ENCODE data around the gene BMPR1A. TPM values are rescaled to one million over a fixed set of nuclear protein-coding genes. Genes with fewer than 3 reads are reported as not detected.

Gene BMPR1A
- total and polyA plus RNA-seq, 2 of the 4 experiments (the other 2 are of a cell fraction): 15.9 to 93.7 TPM

GRCh38 chr10:86795353-86795752 lies 38.9 kb downstream of the BMPR1A start:
- ATAC-seq (ENCODE audit: low read depth): peak; percentile 98
- H3K9ac ChIP-seq (ENCODE audit: low read depth, low read length): 0 out of 2 replicates have a peak overlapping the region, but pooled peaks have one; percentile 44

More at GRCh38 chr10:86795353-86795752, 38.9 kb downstream of the BMPR1A start:
- Histone ChIP-seq H3K79me1 (ENCODE audit: low read depth in 1 of 2, low read length in 2 of 2) (peaks cover 12 to 42% of the 10 kb centered on the region in 2 experiments), H4K8ac (ENCODE audit: low read depth in 2 of 2, low read length in 2 of 2) (no peak overlapping the region; a peak in 1 of 4 replicates), H2BK15ac (ENCODE audit: low read depth, low read length) (no peak overlapping the region), H3K4me1 (ENCODE audit: control insufficient read depth, insufficient read depth, low read length) (peaks cover 2% of the 10 kb centered on the region; the same call in 1 of the 2 replicates), H2AFZ (replicated peaks; ENCODE audit: low read length, poor library complexity) (no peak overlapping the region), H4K5ac (ENCODE audit: low read depth, low read length) (no peak overlapping the region; the same call in 1 of the 2 replicates), H4K20me1 (ENCODE audit: insufficient read depth, low read length) (peaks cover 6% of the 10 kb centered on the region), H2AK9ac (replicated peaks; ENCODE audit: low read depth, low read length, poor library complexity) (no peak overlapping the region), H3K4me2 (ENCODE audit: low read depth, low read length) (peak overlapping the region; percentile 74), H2BK20ac (ENCODE audit: low read depth, low read length) (no peak overlapping the region), H3K27ac (ENCODE audit: insufficient read depth, low read length) (peak overlapping the region; percentile 28; the same call in 1 of the 2 replicates), H4K91ac (ENCODE audit: insufficient read depth, low read depth, low read length) (no peak overlapping the region), H3K9me1 (ENCODE audit: insufficient read depth, low read length) (peaks cover 9% of the 10 kb centered on the region), H3K36me3 (ENCODE audit: control insufficient read depth, insufficient read depth, low read length) (peaks cover 3% of the 10 kb centered on the region), H3K18ac (ENCODE audit: low read depth, low read length) (no peak overlapping the region), H3K27me3 (ENCODE audit: control insufficient read depth, insufficient read depth, low read length) (no peaks in the 10 kb centered on the region), H3K56ac (ENCODE audit: extremely low read depth, insufficient read depth, low read length) (no peak overlapping the region), H3K9me3 (ENCODE audit: control insufficient read depth, insufficient read depth, low read length) (no peaks in the 10 kb centered on the region), H3K23ac (ENCODE audit: low read depth, low read length) (no peak overlapping the region), H2AK5ac (ENCODE audit: low read depth, low read length) (no peak overlapping the region), H3K4me3 (ENCODE audit: insufficient read depth, low read depth, low read length) (no peak overlapping the region), H2BK5ac (ENCODE audit: low read depth, low read length, poor library complexity, severe bottlenecking) (peak overlapping the region; percentile 91), H3K4ac (ENCODE audit: low read depth, low read length) (no peak overlapping the region), H3K14ac (replicated peaks; ENCODE audit: low read depth, low read length) (no peak overlapping the region), H2BK120ac (ENCODE audit: low read depth, low read length) (no peak overlapping the region)
- POLR2A ChIA-PET (ENCODE audit: unreplicated experiment): no interaction called here
- dilution Hi-C loops (cut with HindIII; ENCODE audit: low sequenced_read_pairs, unreplicated experiment): no loop called here
- peak; percentile 89 for DNase-seq
- BruUV-seq (replicated peaks): no TSS peak
- no peak for TF ChIP-seq RCOR1 (IDR thresholded peaks at IDR 0.05; ENCODE audit: insufficient replicate concordance, low read length)
- no peak for TF ChIP-seq FOS (IDR thresholded peaks at IDR 0.05; ENCODE audit: low read depth, low read length)
- no peak for TF ChIP-seq RAD21 (IDR thresholded peaks at IDR 0.05; ENCODE audit: low read length)
- no peak for TF ChIP-seq MAFK (IDR thresholded peaks at IDR 0.05; ENCODE audit: low read depth, low read length)
- no peak for TF ChIP-seq NFE2L2 (IDR thresholded peaks at IDR 0.05; ENCODE audit: low read depth, low read length)
- TF ChIP-seq BHLHE40 (IDR thresholded peaks at IDR 0.05; ENCODE audit: low read depth, low read length): peak; percentile 64; the same call in 1 of the 2 replicates
- peak; percentile 4; the same call in 1 of the 2 replicates for TF ChIP-seq CEBPB (IDR thresholded peaks at IDR 0.05; ENCODE audit: low read depth, low read length)
- no peak for TF ChIP-seq CHD1 (IDR thresholded peaks at IDR 0.05; ENCODE audit: low read depth, low read length)
- TF ChIP-seq SMC3 (IDR thresholded peaks at IDR 0.05; ENCODE audit: low read depth, low read length): no peak
- in situ Hi-C loops (cut with MboI; ENCODE audit: low sequenced_read_pairs): no loop called here
- intact Hi-C loops (cut with micrococcal nuclease): no loop called here
- CTCF ChIA-PET: interaction anchor here (0.6 kb wide), 1 partner anchor 157 kb away, joined by 5 read pairs; no protein-coding TSS in a partner anchor
- no CpG with 5 or more reads among the region's 3 CpGs for WGBS, 2 experiments (ENCODE audit: extremely low coverage in 2 of 2, insufficient read length in 1 of 2)
